ENCODE results near the gene CCDC88A.

CCDC88A gene

GRCh38 chr2:55459714-55460274 lies 40.1 kb upstream of the CCDC88A start:
- CTCF ChIA-PET, result no interaction called here
- no peak overlapping the region for H3K27ac ChIP-seq (ENCODE audit: extremely low read depth, low read depth, low read length)
- H3K4me1 ChIP-seq (ENCODE audit: control insufficient read depth, insufficient read depth, low read length), result no peaks in the 10 kb centered on the region
- no peaks in the 10 kb centered on the region for H3K9me3 ChIP-seq (ENCODE audit: control insufficient read depth, insufficient read depth, low read depth, low read length)
- no peak overlapping the region for H3K4me3 ChIP-seq (ENCODE audit: low read depth, low read length)
- POLR2A ChIA-PET, result no interaction called here
- TF ChIP-seq ZNF658 (tag by site-specific recombination; IDR thresholded peaks at IDR 0.05) (no peak), ZNF768 (tag by site-specific recombination; IDR thresholded peaks at IDR 0.05) (no peak), ZNF426 (tag by site-specific recombination; IDR thresholded peaks at IDR 0.05) (no peak)
- no peaks in the 10 kb centered on the region for H3K36me3 ChIP-seq (ENCODE audit: control insufficient read depth in 2 of 2, insufficient read depth in 1 of 2, low read length in 2 of 2)

- Histone ChIP-seq H3K4me3 (ENCODE audit: low read depth, low read length) (no peak overlapping the region), H3K36me3 (ENCODE audit: control insufficient read depth in 2 of 2, insufficient read depth in 1 of 2, low read length in 2 of 2) (no peaks in the 10 kb centered on the region), H3K9me3 (ENCODE audit: control insufficient read depth, insufficient read depth, low read depth, low read length) (no peaks in the 10 kb centered on the region), H3K4me1 (ENCODE audit: control insufficient read depth, insufficient read depth, low read length) (no peaks in the 10 kb centered on the region), H3K27ac (ENCODE audit: extremely low read depth, low read depth, low read length) (no peak overlapping the region)
- TF ChIP-seq ZNF521 (tag by site-specific recombination; IDR thresholded peaks at IDR 0.05) (no peak), TCF7L2 (IDR thresholded peaks at IDR 0.05; ENCODE audit: borderline replicate concordance, low read depth, low read length) (no peak), EGR2 (tag by site-specific recombination; IDR thresholded peaks at IDR 0.05; ENCODE audit: low read depth) (no peak), ATF2 (tag by site-specific recombination; IDR thresholded peaks at IDR 0.05; ENCODE audit: low read depth) (no peak), ZNF354C (tag by site-specific recombination; IDR thresholded peaks at IDR 0.05; ENCODE audit: borderline replicate concordance, low read depth) (no peak), ZNF501 (tag by site-specific recombination; IDR thresholded peaks at IDR 0.05) (no peak), MYNN (tag by site-specific recombination; IDR thresholded peaks at IDR 0.05; ENCODE audit: borderline replicate concordance) (no peak)
- CTCF ChIA-PET, result no interaction called here
- POLR2A ChIA-PET, result no interaction called here
Measured at GRCh38 chr2:55459279-55459678, 39.6 kb upstream of the CCDC88A start.

GRCh38 chr2:55454121-55454520 lies 34.5 kb upstream of the CCDC88A start:
- H3K27ac ChIP-seq (ENCODE audit: extremely low read depth, low read depth, low read length), result no peak overlapping the region
- CTCF ChIA-PET, result interaction anchor here (0.5 kb wide), 1 partner anchor 18 kb away, joined by 3 read pairs; no protein-coding TSS in a partner anchor
- no peaks in the 10 kb centered on the region for H3K4me1 ChIP-seq (ENCODE audit: control insufficient read depth, insufficient read depth, low read length)
- no peaks in the 10 kb centered on the region for H3K36me3 ChIP-seq (ENCODE audit: control insufficient read depth in 2 of 2, insufficient read depth in 1 of 2, low read length in 2 of 2)
- no peak overlapping the region for H3K4me3 ChIP-seq (ENCODE audit: low read depth, low read length)
- POLR2A ChIA-PET, result no interaction called here
- no peaks in the 10 kb centered on the region for H3K9me3 ChIP-seq (ENCODE audit: control insufficient read depth, insufficient read depth, low read depth, low read length)
- TF ChIP-seq ZNF302 (tag by site-specific recombination; IDR thresholded peaks at IDR 0.05; ENCODE audit: low read depth) (no peak), ZNF19 (tag by site-specific recombination; IDR thresholded peaks at IDR 0.05; ENCODE audit: low read depth) (no peak), GFI1B (tag by site-specific recombination; IDR thresholded peaks at IDR 0.05) (no peak), ZNF555 (tag by site-specific recombination; conservative IDR thresholded peaks at IDR 0.05) (no peak), KLF9 (tag by site-specific recombination; IDR thresholded peaks at IDR 0.05; ENCODE audit: low read depth) (no peak), ZNF510 (tag by site-specific recombination; IDR thresholded peaks at IDR 0.05; ENCODE audit: insufficient replicate concordance) (no peak), ZNF324 (tag by site-specific recombination; IDR thresholded peaks at IDR 0.05) (no peak), ZNF214 (tag by site-specific recombination; IDR thresholded peaks at IDR 0.05; ENCODE audit: borderline replicate concordance) (no peak)
- TF ChIP-seq, protein P1, sequence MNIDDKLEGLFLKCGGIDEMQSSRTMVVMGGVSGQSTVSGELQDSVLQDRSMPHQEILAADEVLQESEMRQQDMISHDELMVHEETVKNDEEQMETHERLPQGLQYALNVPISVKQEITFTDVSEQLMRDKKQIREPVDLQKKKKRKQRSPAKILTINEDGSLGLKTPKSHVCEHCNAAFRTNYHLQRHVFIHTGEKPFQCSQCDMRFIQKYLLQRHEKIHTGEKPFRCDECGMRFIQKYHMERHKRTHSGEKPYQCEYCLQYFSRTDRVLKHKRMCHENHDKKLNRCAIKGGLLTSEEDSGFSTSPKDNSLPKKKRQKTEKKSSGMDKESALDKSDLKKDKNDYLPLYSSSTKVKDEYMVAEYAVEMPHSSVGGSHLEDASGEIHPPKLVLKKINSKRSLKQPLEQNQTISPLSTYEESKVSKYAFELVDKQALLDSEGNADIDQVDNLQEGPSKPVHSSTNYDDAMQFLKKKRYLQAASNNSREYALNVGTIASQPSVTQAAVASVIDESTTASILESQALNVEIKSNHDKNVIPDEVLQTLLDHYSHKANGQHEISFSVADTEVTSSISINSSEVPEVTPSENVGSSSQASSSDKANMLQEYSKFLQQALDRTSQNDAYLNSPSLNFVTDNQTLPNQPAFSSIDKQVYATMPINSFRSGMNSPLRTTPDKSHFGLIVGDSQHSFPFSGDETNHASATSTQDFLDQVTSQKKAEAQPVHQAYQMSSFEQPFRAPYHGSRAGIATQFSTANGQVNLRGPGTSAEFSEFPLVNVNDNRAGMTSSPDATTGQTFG (tag by site-specific recombination; IDR thresholded peaks at IDR 0.05; ENCODE audit: borderline replicate concordance), result no peak
- TF ChIP-seq, protein P2, sequence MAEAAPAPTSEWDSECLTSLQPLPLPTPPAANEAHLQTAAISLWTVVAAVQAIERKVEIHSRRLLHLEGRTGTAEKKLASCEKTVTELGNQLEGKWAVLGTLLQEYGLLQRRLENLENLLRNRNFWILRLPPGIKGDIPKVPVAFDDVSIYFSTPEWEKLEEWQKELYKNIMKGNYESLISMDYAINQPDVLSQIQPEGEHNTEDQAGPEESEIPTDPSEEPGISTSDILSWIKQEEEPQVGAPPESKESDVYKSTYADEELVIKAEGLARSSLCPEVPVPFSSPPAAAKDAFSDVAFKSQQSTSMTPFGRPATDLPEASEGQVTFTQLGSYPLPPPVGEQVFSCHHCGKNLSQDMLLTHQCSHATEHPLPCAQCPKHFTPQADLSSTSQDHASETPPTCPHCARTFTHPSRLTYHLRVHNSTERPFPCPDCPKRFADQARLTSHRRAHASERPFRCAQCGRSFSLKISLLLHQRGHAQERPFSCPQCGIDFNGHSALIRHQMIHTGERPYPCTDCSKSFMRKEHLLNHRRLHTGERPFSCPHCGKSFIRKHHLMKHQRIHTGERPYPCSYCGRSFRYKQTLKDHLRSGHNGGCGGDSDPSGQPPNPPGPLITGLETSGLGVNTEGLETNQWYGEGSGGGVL (tag by site-specific recombination; IDR thresholded peaks at IDR 0.05), result no peak
- TF ChIP-seq, protein P3, sequence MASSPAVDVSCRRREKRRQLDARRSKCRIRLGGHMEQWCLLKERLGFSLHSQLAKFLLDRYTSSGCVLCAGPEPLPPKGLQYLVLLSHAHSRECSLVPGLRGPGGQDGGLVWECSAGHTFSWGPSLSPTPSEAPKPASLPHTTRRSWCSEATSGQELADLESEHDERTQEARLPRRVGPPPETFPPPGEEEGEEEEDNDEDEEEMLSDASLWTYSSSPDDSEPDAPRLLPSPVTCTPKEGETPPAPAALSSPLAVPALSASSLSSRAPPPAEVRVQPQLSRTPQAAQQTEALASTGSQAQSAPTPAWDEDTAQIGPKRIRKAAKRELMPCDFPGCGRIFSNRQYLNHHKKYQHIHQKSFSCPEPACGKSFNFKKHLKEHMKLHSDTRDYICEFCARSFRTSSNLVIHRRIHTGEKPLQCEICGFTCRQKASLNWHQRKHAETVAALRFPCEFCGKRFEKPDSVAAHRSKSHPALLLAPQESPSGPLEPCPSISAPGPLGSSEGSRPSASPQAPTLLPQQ (tag by site-specific recombination; IDR thresholded peaks at IDR 0.05), result no peak

All from HEK293 (cell line).